Measurements from ENCODE around the gene NRAP. TPM values are rescaled to one million over a fixed set of nuclear protein-coding genes. Genes with fewer than 3 reads are reported as not detected.

NRAP gene
- total RNA-seq, 1 donor from 2014 or later = not detected

GRCh38 chr10:113690749-113691148 is 26.9 kb upstream of the NRAP start:
- Mint-ChIP-seq H3K36me3 (ENCODE audit: unreplicated experiment) (peaks cover 47% of the 10 kb centered on the region), H3K4me3 (ENCODE audit: unreplicated experiment) (no peak overlapping the region), H3K27me3 (ENCODE audit: unreplicated experiment) (no peaks in the 10 kb centered on the region), H3K9me3 (ENCODE audit: unreplicated experiment) (peaks cover 24% of the 10 kb centered on the region), H3K27ac (ENCODE audit: unreplicated experiment) (no peak overlapping the region), H3K4me1 (ENCODE audit: unreplicated experiment) (peaks cover 2% of the 10 kb centered on the region)
- TF ChIP-seq, protein P1, sequence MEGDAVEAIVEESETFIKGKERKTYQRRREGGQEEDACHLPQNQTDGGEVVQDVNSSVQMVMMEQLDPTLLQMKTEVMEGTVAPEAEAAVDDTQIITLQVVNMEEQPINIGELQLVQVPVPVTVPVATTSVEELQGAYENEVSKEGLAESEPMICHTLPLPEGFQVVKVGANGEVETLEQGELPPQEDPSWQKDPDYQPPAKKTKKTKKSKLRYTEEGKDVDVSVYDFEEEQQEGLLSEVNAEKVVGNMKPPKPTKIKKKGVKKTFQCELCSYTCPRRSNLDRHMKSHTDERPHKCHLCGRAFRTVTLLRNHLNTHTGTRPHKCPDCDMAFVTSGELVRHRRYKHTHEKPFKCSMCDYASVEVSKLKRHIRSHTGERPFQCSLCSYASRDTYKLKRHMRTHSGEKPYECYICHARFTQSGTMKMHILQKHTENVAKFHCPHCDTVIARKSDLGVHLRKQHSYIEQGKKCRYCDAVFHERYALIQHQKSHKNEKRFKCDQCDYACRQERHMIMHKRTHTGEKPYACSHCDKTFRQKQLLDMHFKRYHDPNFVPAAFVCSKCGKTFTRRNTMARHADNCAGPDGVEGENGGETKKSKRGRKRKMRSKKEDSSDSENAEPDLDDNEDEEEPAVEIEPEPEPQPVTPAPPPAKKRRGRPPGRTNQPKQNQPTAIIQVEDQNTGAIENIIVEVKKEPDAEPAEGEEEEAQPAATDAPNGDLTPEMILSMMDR (IDR thresholded peaks at IDR 0.05) = no peak
- DNase-seq (ENCODE audit: extremely low spot score, unreplicated experiment) = no peak

- peaks cover 49% of the 10 kb centered on the region for H3K36me3 Mint-ChIP-seq (ENCODE audit: unreplicated experiment)
- no peak overlapping the region for H3K4me3 Mint-ChIP-seq (ENCODE audit: unreplicated experiment)
These were observed 25.7 kb upstream of the NRAP start for GRCh38 chr10:113689574-113689973.

DNA sequence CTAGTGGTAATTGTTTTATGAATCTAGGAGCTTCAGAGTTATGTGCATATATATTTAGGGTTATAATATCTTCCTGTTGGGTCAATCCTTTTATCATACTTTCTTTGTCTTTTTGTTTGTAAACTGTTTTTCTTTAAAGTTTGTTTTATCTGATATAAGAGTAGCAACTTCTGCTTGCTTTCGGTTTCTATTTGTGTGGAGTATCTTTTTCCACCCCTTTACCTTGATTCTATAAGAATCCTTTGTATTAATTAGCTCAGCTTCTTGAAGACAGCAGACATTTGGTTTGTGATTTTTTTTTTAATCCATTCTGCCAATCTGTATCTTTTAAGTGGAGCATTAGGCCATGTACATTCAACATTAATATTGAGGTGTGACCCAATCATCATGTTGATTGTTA is 25.2 kb upstream of the NRAP start:
- H3K27ac Mint-ChIP-seq (ENCODE audit: unreplicated experiment) = no peak overlapping the region

More at GRCh38 chr10:113689574-113689973, 25.7 kb upstream of the NRAP start:
- Mint-ChIP-seq H3K27ac (ENCODE audit: unreplicated experiment) (no peak overlapping the region), H3K9me3 (ENCODE audit: unreplicated experiment) (peaks cover 34% of the 10 kb centered on the region), H3K27me3 (ENCODE audit: unreplicated experiment) (no peaks in the 10 kb centered on the region), H3K4me1 (ENCODE audit: unreplicated experiment) (peaks cover 2% of the 10 kb centered on the region)
- TF ChIP-seq, protein P1 (IDR thresholded peaks at IDR 0.05) = no peak
- DNase-seq (ENCODE audit: extremely low spot score, unreplicated experiment) = no peak

DNA sequence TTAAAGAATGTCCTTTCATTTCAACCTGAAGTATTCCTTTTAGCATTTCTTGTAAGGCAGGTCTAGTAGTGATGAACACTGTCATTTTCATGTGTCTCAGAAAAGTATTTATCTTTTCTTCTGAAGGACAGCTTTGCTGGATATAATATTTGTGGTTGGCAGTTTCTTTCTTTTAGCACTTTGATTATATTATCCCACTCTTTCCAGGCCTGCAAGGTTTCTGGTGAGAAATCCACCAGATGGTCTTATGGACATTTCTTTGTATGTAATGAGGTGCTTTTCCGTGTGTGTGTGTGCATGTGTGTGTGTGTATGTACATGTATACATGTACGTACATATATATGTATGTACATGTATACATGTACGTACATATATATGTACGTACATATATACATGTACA is 23.2 kb upstream of the NRAP start:
- TF ChIP-seq, protein P1 (IDR thresholded peaks at IDR 0.05) = no peak
- Mint-ChIP-seq H3K27me3 (ENCODE audit: unreplicated experiment) (no peaks in the 10 kb centered on the region), H3K4me1 (ENCODE audit: unreplicated experiment) (peaks cover 4% of the 10 kb centered on the region), H3K9me3 (ENCODE audit: unreplicated experiment) (peaks cover 34% of the 10 kb centered on the region), H3K27ac (ENCODE audit: unreplicated experiment) (no peak overlapping the region), H3K4me3 (ENCODE audit: unreplicated experiment) (no peak overlapping the region), H3K36me3 (ENCODE audit: unreplicated experiment) (peaks cover 40% of the 10 kb centered on the region)
- no peak for DNase-seq (ENCODE audit: extremely low spot score, unreplicated experiment)

More for the DNA sequence above, 25.2 kb upstream of the NRAP start:
- H3K36me3 Mint-ChIP-seq (ENCODE audit: unreplicated experiment) = peaks cover 52% of the 10 kb centered on the region
- H3K4me1 Mint-ChIP-seq (ENCODE audit: unreplicated experiment) = peaks cover 2% of the 10 kb centered on the region
- peaks cover 38% of the 10 kb centered on the region for H3K9me3 Mint-ChIP-seq (ENCODE audit: unreplicated experiment)
- H3K4me3 Mint-ChIP-seq (ENCODE audit: unreplicated experiment) = no peak overlapping the region
- no peak for DNase-seq (ENCODE audit: extremely low spot score, unreplicated experiment)
- H3K27me3 Mint-ChIP-seq (ENCODE audit: unreplicated experiment) = no peaks in the 10 kb centered on the region
- TF ChIP-seq, protein P1 (IDR thresholded peaks at IDR 0.05) = no peak

- Mint-ChIP-seq H3K9me3 (ENCODE audit: unreplicated experiment) (peaks cover 34% of the 10 kb centered on the region), H3K27me3 (ENCODE audit: unreplicated experiment) (no peaks in the 10 kb centered on the region), H3K4me1 (ENCODE audit: unreplicated experiment) (peaks cover 13% of the 10 kb centered on the region), H3K36me3 (ENCODE audit: unreplicated experiment) (peaks cover 35% of the 10 kb centered on the region), H3K4me3 (ENCODE audit: unreplicated experiment) (no peak overlapping the region), H3K27ac (ENCODE audit: unreplicated experiment) (no peak overlapping the region)
- TF ChIP-seq, protein P1 (IDR thresholded peaks at IDR 0.05) = no peak
- no peak for DNase-seq (ENCODE audit: extremely low spot score, unreplicated experiment)
These were observed 22.2 kb upstream of the NRAP start for GRCh38 chr10:113686028-113686427.

All from osteocyte (in vitro differentiated cells).